Stimulated activated CD4-positive, alpha-beta T cell treated with anti-CD3 and anti-CD28 coated beads, TNF-alpha, amount 100 ng/mL, for 24 hours (primary cell): ENCODE data around the gene PROK1.

Experiments used
- DNase-seq, 3 experiments: peaks; one replicate each; pipeline ENCODE4 v3.0.0-alpha.2; 2020; ENCODE audit warnings: low read depth in 3 of 3

PROK1 gene

DNA sequence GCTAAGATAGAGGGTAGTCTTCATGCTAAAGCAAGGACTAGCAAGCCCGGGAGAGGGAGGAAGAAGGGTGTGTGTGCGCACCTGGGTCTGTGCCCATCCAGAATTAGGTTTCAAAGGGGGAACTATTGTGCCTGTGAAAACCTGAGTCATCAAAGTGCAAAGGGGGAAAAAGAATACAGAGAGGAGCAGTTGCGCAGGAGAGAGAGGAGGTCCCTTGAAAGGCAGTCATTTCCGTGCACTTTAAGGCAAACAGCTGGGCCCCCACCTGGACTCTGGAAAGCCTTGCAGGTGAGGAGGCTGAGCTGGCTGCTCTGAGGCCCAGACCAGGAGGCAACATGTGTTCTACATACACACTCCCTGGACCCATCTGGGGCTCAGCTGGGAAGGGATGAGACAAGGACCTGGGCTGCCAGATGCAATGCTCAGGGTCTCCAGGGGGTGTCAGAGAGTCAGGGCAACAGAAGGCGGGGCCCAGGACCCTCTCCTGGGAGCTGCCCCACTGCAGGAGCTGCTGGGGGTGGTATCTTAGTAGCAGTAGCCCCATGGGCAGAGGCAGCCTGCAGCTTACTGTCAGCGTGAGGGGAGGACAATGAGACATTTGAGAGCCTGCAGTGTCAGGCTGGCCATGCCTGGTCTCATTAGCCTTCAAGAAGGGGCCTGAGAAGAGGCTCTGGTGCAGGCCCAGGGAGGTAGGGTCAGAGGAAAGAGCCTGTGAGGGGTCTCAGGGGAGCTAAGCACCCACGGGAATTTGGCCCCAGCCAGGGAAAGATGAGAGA lies 14.3 kb downstream of the PROK1 start:
- no peak for DNase-seq

- no peak for DNase-seq
Observed at GRCh38 chr1:110465814-110466380, 14.9 kb downstream of the PROK1 start.

DNA sequence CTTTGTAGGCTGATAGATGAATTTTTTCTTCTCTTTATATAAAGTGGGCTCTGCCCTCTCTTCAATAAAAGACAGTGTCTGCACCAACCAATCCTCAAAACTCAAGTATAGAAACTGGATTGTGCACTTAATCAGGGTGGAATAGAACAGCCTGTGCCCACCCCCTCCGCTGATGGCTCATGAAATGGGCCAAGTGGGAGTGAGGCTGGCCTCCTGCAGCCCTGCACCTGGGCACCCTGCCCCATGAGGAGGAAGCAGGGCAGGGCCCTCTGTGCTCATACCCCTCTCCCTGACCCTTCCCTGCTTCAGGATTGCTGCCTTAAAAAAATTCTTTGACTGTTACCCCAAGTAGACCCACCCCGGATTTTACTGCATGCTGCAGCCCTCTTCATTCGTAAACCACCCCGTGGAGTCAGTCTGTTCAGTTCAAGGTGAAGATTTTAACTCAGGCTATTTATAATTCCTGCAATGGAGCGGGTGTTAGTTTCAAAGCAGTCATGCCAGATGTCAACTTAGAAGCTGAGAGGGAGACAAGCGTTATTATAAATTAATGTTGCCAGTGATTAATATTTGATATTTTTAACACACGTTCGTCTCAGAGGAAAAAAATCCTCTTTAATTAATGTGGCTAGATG lies 15.8 kb downstream of the PROK1 start:
- DNase-seq = no peak

DNA sequence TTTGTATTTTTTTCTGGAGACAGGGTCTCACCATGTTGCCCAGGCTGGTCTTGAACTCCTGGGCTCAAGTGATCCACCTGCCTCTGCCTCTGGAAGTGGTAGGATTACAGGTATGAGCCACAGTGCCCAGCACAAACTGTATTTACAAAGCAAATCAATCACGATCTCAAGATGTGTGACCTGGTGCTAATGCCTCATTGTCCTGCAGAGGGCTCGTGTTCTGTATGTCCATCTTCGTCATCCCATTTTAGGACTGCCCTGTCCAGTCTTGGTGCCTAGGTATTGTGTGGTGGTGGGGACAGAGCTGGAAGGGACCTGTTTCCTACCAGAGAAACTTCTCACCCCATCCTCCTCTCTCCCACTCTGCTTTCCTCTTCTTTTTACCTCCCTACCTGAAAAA lies 20.2 kb downstream of the PROK1 start:
- no peak for DNase-seq

- no peak for DNase-seq
Observed at GRCh38 chr1:110472546-110472945, 21.6 kb downstream of the PROK1 start.

- no peak for DNase-seq
Observed at GRCh38 chr1:110474444-110474843, 23.5 kb downstream of the PROK1 start.

DNA sequence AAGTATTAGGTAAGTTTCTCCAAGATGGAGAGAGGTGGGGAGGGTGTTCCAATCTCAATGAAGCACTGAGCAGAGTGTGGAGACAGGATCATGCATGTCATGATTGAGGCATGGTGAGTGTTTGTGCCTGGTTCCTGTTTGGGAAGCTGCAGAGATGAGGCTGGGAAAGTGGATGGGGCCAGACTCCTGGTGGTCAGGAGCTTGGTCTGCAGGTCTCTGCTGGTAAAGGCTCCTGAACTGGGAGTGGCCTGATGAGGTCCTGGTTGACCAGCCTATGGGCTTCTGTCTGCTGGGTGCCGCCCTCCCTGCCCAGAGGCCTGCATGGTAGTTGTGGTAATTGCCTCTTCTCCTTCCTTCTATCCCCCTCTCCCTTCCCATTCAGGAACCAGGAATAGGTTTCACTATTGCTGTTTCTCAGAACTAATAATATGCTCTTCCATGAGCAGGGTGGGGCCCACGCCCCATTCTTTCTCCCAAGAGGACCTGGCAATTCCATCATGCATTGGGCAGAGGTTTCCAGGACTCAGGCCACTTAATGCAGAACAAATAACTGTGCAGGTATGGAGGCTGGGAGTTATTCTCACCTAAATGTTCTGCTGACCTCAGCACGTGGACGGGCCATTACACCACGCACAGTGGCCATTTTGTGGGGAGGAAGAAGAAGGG lies 24.5 kb downstream of the PROK1 start:
- DNase-seq = no peak

DNA sequence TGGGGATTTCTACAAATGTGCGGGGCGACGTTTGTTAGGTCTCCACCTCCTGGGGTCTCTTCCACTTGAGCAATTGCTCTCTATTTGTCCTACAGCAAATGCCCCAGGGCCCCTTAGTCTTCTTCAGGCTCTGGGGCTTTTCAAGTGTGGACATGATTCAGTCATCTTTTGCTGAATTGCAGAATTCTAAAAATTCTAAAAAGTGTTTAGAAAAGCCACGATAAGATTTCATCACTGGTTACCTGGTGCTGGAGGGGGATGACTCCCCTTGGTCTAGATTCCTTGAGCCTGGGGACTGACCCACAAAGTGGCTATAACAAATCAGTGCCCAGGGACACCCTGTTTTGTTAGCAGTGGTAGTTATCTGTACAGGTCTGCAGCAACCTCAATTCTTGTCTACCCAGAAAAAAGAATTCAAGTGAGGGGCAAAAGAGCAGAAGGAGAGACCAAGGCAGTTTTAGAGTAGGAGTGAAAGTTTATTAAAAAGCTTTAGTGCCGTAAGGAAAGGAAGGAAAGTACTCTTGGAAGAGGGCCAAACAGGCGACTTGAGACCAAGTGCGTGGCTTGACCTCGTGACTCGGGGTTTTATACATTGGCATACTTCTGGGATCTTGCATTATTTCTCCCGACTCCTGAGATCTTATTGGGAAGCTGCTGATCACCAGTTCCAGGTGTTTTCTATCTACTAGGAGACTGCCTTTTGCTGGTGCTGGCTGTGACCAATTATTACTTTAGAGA lies 25.2 kb downstream of the PROK1 start:
- DNase-seq = no peak

DNA sequence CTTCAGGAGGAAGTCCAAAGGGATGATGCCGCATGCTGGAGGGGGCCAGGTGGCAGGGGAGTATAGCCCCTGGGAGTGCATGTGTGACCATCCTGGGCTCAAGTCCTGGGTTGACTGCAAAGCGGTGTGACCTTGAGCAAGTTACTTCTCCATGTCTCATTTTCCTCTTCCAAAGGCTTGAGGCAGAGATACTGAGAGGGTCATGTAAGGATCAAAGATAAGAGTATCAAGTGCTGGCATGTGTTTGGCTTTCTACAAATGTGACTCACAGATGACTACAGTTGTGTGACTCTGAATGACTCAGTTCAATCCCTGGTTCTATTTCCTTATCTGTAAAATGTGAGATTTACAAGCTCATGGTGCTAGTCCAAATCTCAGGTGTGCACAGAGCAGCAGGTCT lies 26.1 kb downstream of the PROK1 start:
- DNase-seq = no peak

- no peak for DNase-seq
Observed at GRCh38 chr1:110477445-110477957, 26.6 kb downstream of the PROK1 start.

DNA sequence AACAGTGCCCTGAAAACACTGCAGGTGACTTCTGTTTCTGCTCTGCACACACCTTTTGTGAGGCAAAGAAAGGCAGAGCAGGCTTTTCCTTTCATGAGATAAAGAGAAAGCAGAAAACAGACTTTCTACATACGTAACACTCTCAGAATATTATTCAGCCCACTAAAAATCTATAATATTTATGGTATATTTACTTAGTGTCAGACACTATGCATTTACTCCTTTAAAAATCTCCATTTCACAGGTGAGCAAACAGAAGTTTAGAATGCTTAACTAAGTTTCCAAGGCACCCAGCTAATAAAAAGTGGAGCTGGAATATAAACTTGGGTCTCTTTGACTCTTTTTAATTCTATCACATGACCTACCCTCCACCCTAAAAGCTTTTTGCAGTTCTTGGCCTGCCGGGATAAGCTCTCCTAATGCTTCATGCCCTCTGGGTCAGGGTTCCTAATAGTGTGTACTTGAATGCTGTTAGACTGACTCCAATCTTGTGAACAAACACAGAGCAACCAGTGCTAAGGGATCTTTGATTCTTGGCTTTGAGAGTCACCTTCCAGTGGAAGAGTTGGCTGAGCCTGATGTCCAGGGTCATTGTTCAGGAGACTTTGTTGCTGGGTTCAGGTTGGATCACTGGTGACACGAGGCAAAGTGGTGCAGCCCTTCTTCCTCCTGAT lies 27.2 kb downstream of the PROK1 start:
- DNase-seq = no peak

DNA sequence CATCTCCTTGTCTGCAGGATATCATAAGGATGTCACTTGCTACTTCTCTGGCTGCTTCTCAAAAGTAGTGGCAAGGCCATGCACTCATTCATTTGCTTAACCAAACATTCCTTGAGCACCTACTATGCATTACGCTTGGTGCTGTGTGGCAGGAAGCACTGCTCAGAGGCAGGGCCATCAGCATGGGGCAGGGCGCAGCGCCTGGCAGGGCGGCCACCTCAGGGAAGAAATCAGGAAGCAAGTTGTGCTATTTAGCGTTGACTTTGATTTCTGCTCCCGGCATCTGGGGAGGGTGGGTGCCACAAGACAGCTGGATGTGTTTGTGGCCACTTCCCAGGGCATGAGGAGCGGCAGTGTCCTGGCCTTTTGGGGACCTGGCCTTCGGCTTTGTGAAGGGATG lies 27.9 kb downstream of the PROK1 start:
- no peak for DNase-seq

GRCh38 chr1:110480356-110481096 lies 29.6 kb downstream of the PROK1 start:
- no peak for DNase-seq

- no peak for DNase-seq
Observed at GRCh38 chr1:110481968-110482623, 31.1 kb downstream of the PROK1 start.

DNA sequence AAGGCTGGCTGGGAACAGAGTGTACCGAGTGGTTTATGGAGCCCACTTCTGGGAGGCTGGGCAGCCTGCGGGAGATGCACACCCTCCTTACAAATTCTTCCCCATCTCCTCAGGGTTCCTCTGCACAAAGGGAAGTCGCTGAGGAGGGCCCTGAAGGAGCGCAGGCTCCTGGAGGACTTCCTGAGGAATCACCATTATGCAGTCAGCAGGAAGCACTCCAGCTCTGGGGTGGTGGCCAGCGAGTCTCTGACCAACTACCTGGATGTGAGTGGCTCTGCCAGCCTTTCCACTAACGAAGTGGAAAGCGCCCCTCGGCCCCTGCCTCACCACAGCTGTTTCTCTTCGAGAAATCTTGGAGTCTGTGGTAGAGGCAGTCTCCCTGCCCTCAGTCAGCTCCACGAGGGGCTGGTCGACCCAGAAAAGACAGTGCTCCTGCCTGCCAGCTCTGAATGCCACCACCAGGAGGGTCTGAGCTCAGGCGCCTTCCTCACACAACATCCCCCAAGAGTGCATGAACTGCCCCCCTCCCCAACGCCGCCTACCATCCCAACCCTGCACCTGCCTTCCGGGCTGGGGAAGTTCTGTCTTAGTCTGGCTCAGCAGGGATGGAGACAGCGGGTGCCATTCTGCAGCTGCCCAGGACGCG lies 31.8 kb downstream of the PROK1 start:
- no peak for DNase-seq

- no peak for DNase-seq
Observed at GRCh38 chr1:110483308-110483685, 32.3 kb downstream of the PROK1 start.

GRCh38 chr1:110484801-110485200 lies 33.9 kb downstream of the PROK1 start:
- no peak for DNase-seq

DNA sequence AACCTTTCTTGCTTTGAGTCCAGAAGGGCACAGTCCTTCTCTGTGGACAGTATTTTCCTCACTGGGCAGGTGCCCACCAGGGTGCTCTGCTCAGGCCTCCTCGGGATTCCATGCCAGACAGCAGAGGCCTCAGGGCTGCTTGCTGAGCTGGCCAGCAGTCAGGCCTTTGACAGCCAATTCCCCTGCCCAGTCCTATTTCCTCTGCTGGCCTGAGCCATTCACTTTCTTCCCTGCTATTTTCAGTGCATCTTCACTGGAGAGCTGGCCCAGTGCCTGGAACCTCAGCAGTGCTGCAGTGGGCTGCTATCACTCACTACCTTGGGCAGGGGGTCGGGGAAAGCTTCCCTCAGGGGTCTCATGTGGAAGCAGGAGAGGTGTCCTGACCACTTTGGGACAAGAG lies 34.8 kb downstream of the PROK1 start:
- no peak for DNase-seq

- no peak for DNase-seq
Observed at GRCh38 chr1:110487726-110488125, 36.8 kb downstream of the PROK1 start.
